HEK293 (cell line): ENCODE results near the gene PWP1.

ENCODE experiments used
- CTCF ChIP-seq: fragments of 450-650 bp; formaldehyde crosslinking; IDR thresholded peaks from 2 replicates; pipeline ENCODE4 v1.5.1; 2016; ENCODE audit warnings: missing biosample characterization, missing genetic modification characterization
- PBX3 ChIP-seq: sonication (generic); formaldehyde crosslinking; IDR thresholded peaks from 2 replicates; pipeline ENCODE4 v1.8.1; 2022; ENCODE audit warnings: mild to moderate bottlenecking, moderate library complexity, missing genetic modification reagents
- ZBTB17 ChIP-seq: fragments of 450-650 bp; formaldehyde crosslinking; IDR thresholded peaks from 2 replicates; pipeline ENCODE4 v1.5.1; 2016; ENCODE audit warnings: missing biosample characterization, missing genetic modification characterization
- ZBTB49 ChIP-seq: fragments of 450-650 bp; formaldehyde crosslinking; IDR thresholded peaks from 2 replicates; pipeline ENCODE4 v1.5.1; 2016; ENCODE audit warnings: missing biosample characterization, missing genetic modification characterization, low read depth
- ZBTB7A ChIP-seq: fragments of 450-650 bp; formaldehyde crosslinking; IDR thresholded peaks from 2 replicates; pipeline ENCODE4 v1.5.1; 2016; ENCODE audit warnings: low read depth, missing biosample characterization, missing genetic modification characterization
- ZFP3 ChIP-seq: fragments of 450-650 bp; formaldehyde crosslinking; IDR thresholded peaks from 2 replicates; pipeline ENCODE4 v1.5.1; 2016; ENCODE audit warnings: low read depth, missing biosample characterization, missing genetic modification characterization
- ZNF48 ChIP-seq: fragments of 450-650 bp; formaldehyde crosslinking; IDR thresholded peaks from 2 replicates; pipeline ENCODE4 v1.5.1; 2016; ENCODE audit warnings: missing biosample characterization, missing genetic modification characterization
- ZNF510 ChIP-seq: fragments of 450-650 bp; formaldehyde crosslinking; IDR thresholded peaks from 2 replicates; pipeline ENCODE4 v1.5.1; 2018; ENCODE audit warnings: mild to moderate bottlenecking, missing genetic modification characterization, missing biosample characterization; ENCODE audit not compliant: insufficient replicate concordance
- TF ChIP-seq, protein P1 (sequence below): fragments of 450-650 bp; formaldehyde crosslinking; IDR thresholded peaks from 2 replicates; pipeline ENCODE4 v1.5.1; 2016; ENCODE audit warnings: missing biosample characterization, missing genetic modification characterization, low read depth

DNA sequence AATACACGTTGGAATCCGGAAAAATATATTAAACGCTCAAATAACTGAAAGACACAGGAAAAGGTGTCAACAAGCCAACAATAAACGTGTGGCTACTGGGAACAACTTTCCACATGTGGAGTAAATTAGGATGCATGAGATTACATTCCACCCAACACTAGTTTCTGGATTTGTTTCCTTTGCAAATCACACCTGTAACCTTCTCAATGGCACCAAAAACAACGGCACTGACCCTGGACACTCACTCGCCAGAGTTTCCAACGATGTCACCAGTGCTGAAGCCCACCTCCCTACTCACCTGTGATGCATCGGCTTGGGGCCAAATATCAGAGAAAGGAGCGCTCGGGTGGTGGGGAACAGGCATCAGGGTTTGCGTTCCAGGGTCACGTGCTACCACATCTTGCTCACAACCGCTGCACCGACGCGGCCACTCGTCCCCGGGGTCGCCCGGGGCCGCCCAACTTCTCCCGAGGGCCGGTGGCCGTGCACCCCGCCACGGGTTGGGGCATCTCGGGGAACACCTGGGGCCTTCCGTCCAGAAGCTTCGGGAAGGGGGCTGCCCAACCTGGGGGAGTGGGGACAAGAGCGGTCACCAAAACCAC lies 74.7 kb downstream of the PWP1 start:
- no peak for TF ChIP-seq CTCF (tag by site-specific recombination)
- no peak for TF ChIP-seq ZBTB7A
- TF ChIP-seq ZNF48, result no peak
- TF ChIP-seq, protein P1, sequence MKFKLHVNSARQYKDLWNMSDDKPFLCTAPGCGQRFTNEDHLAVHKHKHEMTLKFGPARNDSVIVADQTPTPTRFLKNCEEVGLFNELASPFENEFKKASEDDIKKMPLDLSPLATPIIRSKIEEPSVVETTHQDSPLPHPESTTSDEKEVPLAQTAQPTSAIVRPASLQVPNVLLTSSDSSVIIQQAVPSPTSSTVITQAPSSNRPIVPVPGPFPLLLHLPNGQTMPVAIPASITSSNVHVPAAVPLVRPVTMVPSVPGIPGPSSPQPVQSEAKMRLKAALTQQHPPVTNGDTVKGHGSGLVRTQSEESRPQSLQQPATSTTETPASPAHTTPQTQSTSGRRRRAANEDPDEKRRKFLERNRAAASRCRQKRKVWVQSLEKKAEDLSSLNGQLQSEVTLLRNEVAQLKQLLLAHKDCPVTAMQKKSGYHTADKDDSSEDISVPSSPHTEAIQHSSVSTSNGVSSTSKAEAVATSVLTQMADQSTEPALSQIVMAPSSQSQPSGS (tag by site-specific recombination), result no peak
- no peak for TF ChIP-seq PBX3 (CRISPR knock-in tag)
- no peak for TF ChIP-seq ZBTB49 (tag by site-specific recombination)
- TF ChIP-seq ZFP3 (tag by site-specific recombination), result no peak
- TF ChIP-seq ZBTB17 (tag by site-specific recombination), result no peak
- no peak for TF ChIP-seq ZNF510 (tag by site-specific recombination)
